ENCODE data around the gene SEC14L6.

DNA sequence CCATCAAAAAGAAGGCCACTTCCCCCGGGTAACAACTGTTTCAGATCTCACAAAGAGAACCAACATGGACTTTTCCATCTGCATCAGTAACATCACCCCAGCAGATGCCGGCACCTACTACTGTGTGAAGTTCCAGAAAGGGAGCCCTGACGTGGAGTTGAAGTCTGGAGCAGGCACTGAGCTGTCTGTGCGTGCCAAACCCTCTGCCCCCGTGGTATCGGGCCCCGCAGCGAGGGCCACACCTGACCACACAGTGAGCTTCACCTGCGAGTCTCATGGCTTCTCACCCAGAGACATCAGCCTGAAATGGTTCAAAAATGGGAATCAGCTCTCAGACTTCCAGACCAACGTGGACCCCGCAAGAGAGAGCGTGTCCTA is 3.7 kb downstream of the SEC14L6 start:
- TF ChIP-seq ZNF274 (IDR thresholded peaks at IDR 0.05; ENCODE audit: low read depth, low read length) = no peak
- no peak for TF ChIP-seq YY1 (IDR thresholded peaks at IDR 0.05; ENCODE audit: insufficient read depth, insufficient read length)

Measured in NT2/D1 (cell line).